Natural killer cell treated with Interleukin-12 subunit alpha and Interleukin-12 subunit beta and Interleukin-15 and Interleukin-18, amount 100 ng/mL, for 72 hours (primary cell): ENCODE data around the gene CD2. TPM values are rescaled to one million over a fixed set of nuclear protein-coding genes. Genes with fewer than 3 reads are reported as not detected.

Experiments used
- ATAC-seq, 2 donors: fragments of 150-1000 bp; cut with Tn5 transposase in 1 of 2; sonication (Bioruptor Pico), chemical (Tn5 transposase) in 1 of 2; 2 replicates each; pipeline ENCODE4 v1.10.0; 2021
- DNase-seq: peaks from one replicate; pipeline ENCODE4 v3.0.0; 2022; ENCODE audit warnings: low spot score
- H3K27ac Mint-ChIP-seq, 2 donors: 1 replicate in 1 of 2; 2 replicates in 1 of 2; pipeline ENCODE4 v1.8.0; 2022; ENCODE audit warnings: mixed read lengths in 2 of 2, mild to moderate bottlenecking in 1 of 2, moderate library complexity in 1 of 2
- H3K27me3 Mint-ChIP-seq, 2 donors: 1 replicate in 1 of 2; 2 replicates in 1 of 2; pipeline ENCODE4 v1.8.0; 2022; ENCODE audit warnings: mixed read lengths in 2 of 2
- H3K36me3 Mint-ChIP-seq: one replicate; pipeline ENCODE4 v1.8.0; 2022; ENCODE audit warnings: mixed read lengths
- H3K4me1 Mint-ChIP-seq, 2 donors: 1 replicate in 1 of 2; 2 replicates in 1 of 2; pipeline ENCODE4 v1.8.0; 2022; ENCODE audit warnings: low read depth in 2 of 2, mixed read lengths in 2 of 2, mild to moderate bottlenecking in 1 of 2
- H3K4me3 Mint-ChIP-seq: one replicate; pipeline ENCODE4 v1.8.0; 2022; ENCODE audit warnings: mixed read lengths
- H3K9me3 Mint-ChIP-seq: 2 replicates; pipeline ENCODE4 v1.8.0; 2022; ENCODE audit warnings: mixed read lengths
- total RNA-seq, 2 donors: library from RNA; stranded (reverse); gene quantifications; one replicate each; pipeline ENCODE4 v1.2.3, GENCODE V29; 2022

CD2 gene
- total RNA-seq, 2 donors from 2014 or later: 71.4 to 140 TPM

- ATAC-seq: peak in 1 of 2 donors; percentile 53
- Mint-ChIP-seq H3K4me1 (peaks cover 59 to 76% of the 10 kb centered on the region in 2 donors), H3K9me3 (peaks cover 5% of the 10 kb centered on the region), H3K4me3 (peak overlapping the region; percentile 16), H3K36me3 (peaks cover 16% of the 10 kb centered on the region), H3K27me3 (no peaks in the 10 kb centered on the region), H3K27ac (peak overlapping the region; percentile 59 to 80)
- DNase-seq: no peak
Measured at GRCh38 chr1:116793357-116793935, 39.2 kb downstream of the CD2 start.

DNA sequence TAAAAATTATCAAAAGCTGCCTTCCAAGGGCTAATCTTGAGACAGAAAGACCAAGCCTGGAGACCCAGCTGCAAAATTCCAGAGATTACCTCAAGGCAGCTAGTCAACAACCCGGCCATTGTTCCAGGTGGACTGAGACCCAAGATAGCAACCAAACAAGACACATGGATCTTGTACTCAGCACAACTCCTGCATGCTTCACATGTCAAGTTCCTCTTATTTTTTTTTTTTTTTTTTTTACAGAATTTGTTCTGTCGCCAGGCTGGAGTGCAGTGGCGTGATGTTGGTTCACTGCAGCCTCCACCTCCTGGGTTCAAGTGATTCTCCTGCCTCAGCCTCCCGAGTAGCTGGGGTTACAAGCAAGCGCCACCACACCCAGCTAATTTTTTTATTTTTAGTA is 40.1 kb downstream of the CD2 start:
- Mint-ChIP-seq H3K4me3 (peak overlapping the region; percentile 16), H3K9me3 (peaks cover 5% of the 10 kb centered on the region), H3K4me1 (peaks cover 58 to 75% of the 10 kb centered on the region in 2 donors), H3K27me3 (no peaks in the 10 kb centered on the region), H3K36me3 (peaks cover 16% of the 10 kb centered on the region), H3K27ac (peak overlapping the region; percentile 65 to 80)
- ATAC-seq: no peak
- no peak for DNase-seq

DNA sequence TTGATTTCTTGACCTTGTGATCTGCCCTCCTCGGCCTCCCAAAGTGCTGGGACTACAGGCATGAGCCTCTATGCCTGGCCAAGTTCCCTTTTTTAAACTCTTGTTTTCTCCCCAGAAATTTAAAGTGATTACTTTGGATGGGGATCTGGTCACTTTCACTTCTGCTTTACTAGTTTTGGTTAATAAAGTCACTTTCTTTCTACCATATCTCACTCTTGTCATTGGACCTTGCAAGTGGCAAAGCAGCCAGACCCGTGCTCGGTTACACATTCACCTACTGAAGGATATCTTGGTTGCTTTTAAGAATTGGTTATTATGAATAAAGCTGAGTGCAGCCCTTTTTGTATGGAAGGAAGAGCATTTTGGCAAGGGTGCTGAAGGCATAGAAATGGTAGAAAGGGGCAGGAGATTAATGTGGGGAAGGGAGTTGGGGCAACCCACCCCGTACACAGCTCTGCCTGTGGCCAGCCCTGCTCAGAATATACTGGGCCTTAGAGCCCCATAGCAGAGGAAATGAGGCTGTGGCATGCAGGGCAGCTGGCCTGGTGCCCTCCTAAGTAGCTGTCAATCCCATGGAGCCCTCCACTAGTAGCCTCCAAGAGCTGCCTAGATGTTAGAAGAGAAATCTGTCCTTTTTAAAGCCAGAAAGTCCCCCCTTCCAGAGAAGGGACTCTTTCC is 40.7 kb downstream of the CD2 start:
- Mint-ChIP-seq H3K27me3 (no peaks in the 10 kb centered on the region), H3K36me3 (peaks cover 14% of the 10 kb centered on the region), H3K4me1 (peaks cover 60 to 77% of the 10 kb centered on the region in 2 donors), H3K27ac (peak overlapping the region; percentile 65 to 80), H3K4me3 (peak overlapping the region; percentile 37), H3K9me3 (peaks cover 2% of the 10 kb centered on the region)
- DNase-seq: no peak
- no peak for ATAC-seq

DNA sequence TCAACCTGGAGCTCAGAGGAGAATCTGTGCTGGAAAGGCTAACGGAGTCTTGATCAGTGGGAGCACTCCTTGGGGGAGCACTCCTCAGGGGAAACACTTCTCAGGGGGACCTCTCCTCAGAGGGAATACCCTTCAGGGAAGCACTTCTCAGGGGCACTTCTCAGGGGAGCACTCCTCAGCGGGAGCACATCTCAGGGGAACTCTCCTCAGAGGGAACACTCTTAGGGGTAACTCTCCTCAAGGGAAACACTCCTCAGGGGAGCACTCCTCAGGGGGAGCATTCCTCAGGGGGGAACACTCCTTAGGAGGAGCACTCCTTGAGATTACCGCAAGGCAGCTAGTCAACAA is 41.2 kb downstream of the CD2 start:
- ATAC-seq (no peak), DNase-seq (no peak)
- Mint-ChIP-seq H3K27me3 (no peaks in the 10 kb centered on the region), H3K4me3 (no peak overlapping the region), H3K27ac (peak overlapping the region; percentile 69 to 88), H3K9me3 (no peaks in the 10 kb centered on the region), H3K4me1 (peaks cover 60 to 77% of the 10 kb centered on the region in 2 donors), H3K36me3 (peaks cover 12% of the 10 kb centered on the region)

DNA sequence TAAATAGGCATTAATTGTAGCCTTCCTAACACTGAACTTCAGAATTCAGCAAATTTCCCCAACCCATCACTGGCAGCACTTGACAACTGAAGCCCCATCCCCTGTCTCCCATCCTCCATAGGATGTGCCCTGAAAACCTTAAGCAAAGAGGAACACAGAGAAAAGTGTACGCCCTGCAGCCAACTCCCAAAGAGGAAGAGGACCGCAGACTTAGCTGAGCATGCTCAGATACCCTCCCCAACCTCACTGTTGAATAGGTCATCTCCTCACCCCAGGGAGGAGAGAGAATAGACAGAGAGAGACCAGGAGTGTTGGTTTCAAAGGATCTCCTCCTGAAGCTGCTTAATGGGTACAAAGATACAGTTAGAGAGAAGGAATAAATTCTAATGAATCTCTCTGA is 50.5 kb downstream of the CD2 start:
- Mint-ChIP-seq H3K27me3 (no peaks in the 10 kb centered on the region), H3K27ac (peak overlapping the region; percentile 98 to 100), H3K4me1 (peaks cover 69 to 84% of the 10 kb centered on the region in 2 donors), H3K9me3 (peaks cover 7% of the 10 kb centered on the region), H3K36me3 (peaks cover 12% of the 10 kb centered on the region), H3K4me3 (peak overlapping the region; percentile 82)
- ATAC-seq (no peak), DNase-seq (no peak)

DNA sequence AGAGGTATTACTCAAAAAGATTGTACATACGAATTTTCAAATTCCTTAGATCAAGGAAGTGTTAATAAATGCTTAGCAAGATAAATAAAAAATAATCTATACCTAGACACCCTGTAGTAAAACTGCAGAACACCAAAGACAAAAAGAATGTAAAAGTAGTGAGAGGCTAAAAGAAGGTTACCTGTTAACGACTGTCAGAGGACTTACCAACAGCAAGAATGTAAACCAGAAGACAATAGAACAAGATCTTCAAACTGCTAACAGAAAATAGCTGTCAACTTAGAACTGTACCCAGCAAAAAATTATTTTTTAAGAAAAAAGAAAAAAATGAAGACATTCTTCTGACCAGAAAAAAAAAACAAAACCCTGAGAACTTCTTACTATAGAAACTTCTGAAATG is 51.2 kb downstream of the CD2 start:
- peak overlapping the region; percentile 98 to 100 for H3K27ac Mint-ChIP-seq
- H3K36me3 Mint-ChIP-seq: peaks cover 13% of the 10 kb centered on the region
- no peaks in the 10 kb centered on the region for H3K27me3 Mint-ChIP-seq
- ATAC-seq (no peak), DNase-seq (no peak)
- H3K4me3 Mint-ChIP-seq: peak overlapping the region; percentile 82
- H3K9me3 Mint-ChIP-seq: peaks cover 7% of the 10 kb centered on the region
- H3K4me1 Mint-ChIP-seq: peaks cover 68 to 84% of the 10 kb centered on the region in 2 donors

DNA sequence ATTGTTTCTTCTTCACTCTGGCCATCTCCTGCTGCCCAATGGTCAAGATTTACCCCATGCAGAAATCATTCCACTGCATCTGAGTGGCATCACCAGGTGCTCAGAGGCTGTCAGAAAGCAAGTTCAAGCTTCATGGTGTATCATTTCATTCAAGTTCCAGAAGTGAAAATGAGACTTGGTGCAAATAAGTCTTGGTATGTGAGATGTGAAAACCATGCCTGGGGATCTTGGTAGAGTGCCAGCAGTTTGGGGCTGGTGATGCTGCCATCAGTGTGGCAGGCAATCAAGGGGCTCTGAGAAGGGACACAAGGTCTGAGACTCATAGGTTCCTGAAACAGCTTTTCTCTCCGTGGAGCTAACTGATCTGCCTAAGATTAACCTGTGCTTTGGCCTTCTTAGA is 52.0 kb downstream of the CD2 start:
- H3K27ac Mint-ChIP-seq: peak overlapping the region; percentile 98 to 100
- H3K4me3 Mint-ChIP-seq: peak overlapping the region; percentile 82
- H3K9me3 Mint-ChIP-seq: peaks cover 4% of the 10 kb centered on the region
- peaks cover 12% of the 10 kb centered on the region for H3K36me3 Mint-ChIP-seq
- no peak for DNase-seq
- ATAC-seq: peak; percentile 44 to 59
- peaks cover 66 to 81% of the 10 kb centered on the region in 2 donors for H3K4me1 Mint-ChIP-seq
- H3K27me3 Mint-ChIP-seq: no peaks in the 10 kb centered on the region

DNA sequence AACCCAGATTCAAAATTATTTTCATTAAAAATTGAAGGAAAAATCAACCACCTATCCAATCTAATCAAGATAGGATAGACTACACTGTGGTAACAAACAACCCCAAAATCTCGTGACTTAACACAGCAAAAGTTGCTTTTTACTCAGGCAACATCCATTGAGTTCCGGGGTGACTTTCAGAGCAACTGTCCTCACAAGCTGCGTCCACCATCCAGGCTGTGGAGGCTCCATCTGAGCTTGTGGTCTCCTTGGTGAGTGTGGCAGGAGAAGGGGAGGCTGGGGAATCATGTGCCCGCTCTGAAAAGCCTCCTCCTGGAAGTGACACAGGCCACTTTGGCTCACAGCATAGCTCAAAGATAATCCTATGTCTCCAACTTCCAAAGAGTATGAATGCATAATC is 52.4 kb downstream of the CD2 start:
- H3K27ac Mint-ChIP-seq: peak overlapping the region; percentile 98 to 100
- peaks cover 68 to 81% of the 10 kb centered on the region in 2 donors for H3K4me1 Mint-ChIP-seq
- peaks cover 16% of the 10 kb centered on the region for H3K36me3 Mint-ChIP-seq
- no peaks in the 10 kb centered on the region for H3K27me3 Mint-ChIP-seq
- ATAC-seq (no peak), DNase-seq (no peak)
- H3K4me3 Mint-ChIP-seq: peak overlapping the region; percentile 82
- peaks cover 5% of the 10 kb centered on the region for H3K9me3 Mint-ChIP-seq

DNA sequence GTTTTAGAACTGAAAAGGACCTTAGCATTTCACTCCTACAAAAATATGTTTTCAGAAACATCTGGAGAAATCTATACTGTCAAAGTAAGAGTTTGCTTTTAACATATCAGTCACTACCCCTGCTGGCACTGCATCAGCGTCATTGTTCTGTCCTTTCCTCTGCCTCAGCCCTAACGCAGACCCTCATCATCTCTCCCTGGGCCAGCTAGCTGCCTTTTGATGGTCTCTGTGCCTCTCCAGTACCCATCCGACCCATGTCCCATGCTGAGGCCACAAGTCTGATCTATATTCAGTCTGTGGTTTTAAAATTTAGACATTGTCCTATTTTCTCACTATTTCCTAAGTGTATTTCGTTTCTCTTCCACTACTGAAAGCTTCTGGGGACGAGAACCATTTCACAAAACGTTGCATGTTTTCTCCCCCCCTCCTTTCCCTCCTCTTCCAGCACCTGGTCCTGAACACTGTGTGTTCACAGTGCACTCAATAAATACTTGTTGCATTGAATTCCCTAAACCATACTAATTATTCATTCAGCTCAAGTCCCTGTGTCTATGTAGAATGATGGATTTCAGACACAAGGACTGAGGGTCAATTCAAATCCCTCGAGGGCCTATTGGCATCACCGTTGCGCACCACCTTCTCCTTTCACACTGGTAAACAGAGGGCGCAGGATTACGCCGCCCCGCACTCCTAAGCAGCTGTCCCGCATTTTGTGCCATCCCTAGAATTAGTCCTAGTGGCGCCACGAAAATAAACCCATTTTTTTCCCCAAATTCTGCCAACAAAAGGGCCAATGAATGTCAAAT is 53.4 kb downstream of the CD2 start:
- DNase-seq (no peak), ATAC-seq (peak; percentile 4 to 45)
- Mint-ChIP-seq H3K27me3 (no peaks in the 10 kb centered on the region), H3K4me3 (peak overlapping the region; percentile 91), H3K27ac (peak overlapping the region; percentile 98 to 100), H3K9me3 (peaks cover 12% of the 10 kb centered on the region), H3K4me1 (peaks cover 68 to 82% of the 10 kb centered on the region in 2 donors), H3K36me3 (peaks cover 25% of the 10 kb centered on the region)

DNA sequence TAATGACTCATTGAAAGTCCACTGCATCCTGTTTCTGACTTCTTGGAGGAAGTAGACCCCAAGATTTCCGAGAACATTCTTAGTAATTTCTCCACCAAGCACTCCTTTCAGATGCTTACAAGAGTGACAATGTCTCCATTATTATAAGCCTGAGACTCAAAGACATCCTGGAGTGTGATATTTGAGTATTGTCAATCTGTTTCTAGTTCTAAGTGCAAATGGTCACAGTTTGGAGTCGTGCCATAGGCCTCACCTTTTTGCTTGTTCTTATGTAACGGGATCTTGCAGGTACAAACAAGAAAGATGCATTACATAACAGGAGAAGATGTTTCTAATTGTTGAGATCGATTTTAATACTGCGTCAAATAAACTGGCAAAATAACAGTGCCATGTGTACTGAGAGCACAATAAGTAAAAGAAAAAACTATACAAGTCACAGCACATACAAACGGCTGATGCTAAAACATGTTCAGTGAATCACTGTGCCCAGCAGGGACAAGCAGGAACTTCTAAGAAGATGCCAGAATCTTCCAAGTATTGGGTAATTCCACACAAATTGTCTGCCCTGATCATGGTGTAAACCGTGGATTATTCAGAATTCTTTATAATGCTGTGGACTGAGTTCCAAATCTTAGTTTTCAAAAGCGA is 54.1 kb downstream of the CD2 start:
- DNase-seq: no peak

GRCh38 chr1:116808848-116809508 is 54.7 kb downstream of the CD2 start:
- peak overlapping the region; percentile 91 for H3K4me3 Mint-ChIP-seq
- DNase-seq (no peak), ATAC-seq (peak; percentile 65 to 76)
- H3K9me3 Mint-ChIP-seq: peaks cover 16% of the 10 kb centered on the region
- H3K4me1 Mint-ChIP-seq: peaks cover 73 to 88% of the 10 kb centered on the region in 2 donors
- peak overlapping the region; percentile 98 to 100 for H3K27ac Mint-ChIP-seq
- no peaks in the 10 kb centered on the region for H3K27me3 Mint-ChIP-seq
- peaks cover 35% of the 10 kb centered on the region for H3K36me3 Mint-ChIP-seq

More for the DNA sequence above, 54.1 kb downstream of the CD2 start:
- H3K36me3 Mint-ChIP-seq: peaks cover 33% of the 10 kb centered on the region
- H3K4me1 Mint-ChIP-seq: peaks cover 73 to 87% of the 10 kb centered on the region in 2 donors
- H3K9me3 Mint-ChIP-seq: peaks cover 13% of the 10 kb centered on the region
- H3K27me3 Mint-ChIP-seq: no peaks in the 10 kb centered on the region
- H3K4me3 Mint-ChIP-seq: peak overlapping the region; percentile 91
- peak; percentile 55 to 72 for ATAC-seq
- peak overlapping the region; percentile 98 to 100 for H3K27ac Mint-ChIP-seq

- H3K27me3 Mint-ChIP-seq: no peaks in the 10 kb centered on the region
- peak overlapping the region; percentile 55 for H3K4me3 Mint-ChIP-seq
- H3K27ac Mint-ChIP-seq: peak overlapping the region; percentile 86 to 100
- peaks cover 18% of the 10 kb centered on the region for H3K9me3 Mint-ChIP-seq
- DNase-seq (no peak), ATAC-seq (no peak)
- H3K4me1 Mint-ChIP-seq: peaks cover 65 to 87% of the 10 kb centered on the region in 2 donors
- peaks cover 43% of the 10 kb centered on the region for H3K36me3 Mint-ChIP-seq
Measured at GRCh38 chr1:116811321-116811720, 57.1 kb downstream of the CD2 start.
